ENCODE data around the gene RTN4RL1. TPM values are rescaled to one million over a fixed set of nuclear protein-coding genes. Genes with fewer than 3 reads are reported as not detected.

Gene RTN4RL1
- total RNA-seq, 1 experiment from 2014 or later: 0.22 TPM

DNA sequence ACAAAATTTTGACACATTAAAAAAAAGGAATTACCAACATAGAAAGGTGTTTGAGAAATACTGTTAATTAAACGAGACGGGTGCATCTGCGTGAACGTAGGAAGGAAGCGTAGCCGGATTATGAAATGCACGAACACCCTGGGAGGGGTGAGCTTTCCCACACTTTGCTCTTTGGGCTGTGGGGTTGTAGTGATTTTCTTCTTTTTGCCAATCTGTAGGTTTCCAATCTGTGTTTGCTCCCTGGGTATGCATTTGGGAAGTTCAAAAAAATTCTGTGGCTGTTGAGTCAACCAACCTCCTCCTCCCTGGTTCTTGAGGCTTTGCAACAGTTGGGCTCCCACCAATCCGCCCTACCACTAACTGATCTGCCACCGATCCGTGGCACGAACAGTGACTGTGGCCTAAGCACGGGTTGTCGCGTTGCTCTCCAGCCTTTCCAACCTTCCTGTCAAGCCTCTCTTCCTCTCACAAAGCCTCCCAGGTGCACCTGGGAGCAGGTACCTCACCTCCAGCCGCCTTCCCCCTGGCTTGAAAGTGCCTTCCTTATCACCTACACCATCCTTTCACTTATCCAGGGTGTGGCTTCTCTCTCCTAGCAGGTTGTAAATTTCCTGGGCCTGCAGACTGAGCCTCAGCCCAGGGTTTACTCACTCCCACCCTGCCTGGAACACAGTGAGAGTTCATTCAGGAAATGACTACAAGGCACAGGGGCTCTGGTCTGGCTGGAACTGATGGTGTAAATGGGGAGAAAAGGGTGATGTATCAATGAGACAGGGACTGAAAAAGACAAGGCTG lies 16.6 kb downstream of the RTN4RL1 start:
- WGBS (ENCODE audit: extremely low coverage, insufficient read length, low lambda C conversion rate): no CpG with 5 or more reads among the region's 15 CpGs
- no peak overlapping the region for H2AK5ac ChIP-seq (ENCODE audit: insufficient read length, low read length)

More for the DNA sequence above, 16.6 kb downstream of the RTN4RL1 start:
- Histone ChIP-seq H4K20me1 (ENCODE audit: control insufficient read depth, insufficient read depth, insufficient read length) (no peaks in the 10 kb centered on the region), H4K8ac (replicated peaks; ENCODE audit: insufficient read length, low read depth, low read length) (no peak overlapping the region), H4K5ac (ENCODE audit: insufficient read length, low read depth, low read length) (peak overlapping the region; percentile 91), H3K4me1 (ENCODE audit: insufficient read depth, low read length) (no peaks in the 10 kb centered on the region; the same call in 1 of the 2 replicates), H4K91ac (ENCODE audit: insufficient read length, low read depth, low read length) (no peak overlapping the region), H3K9me3 (ENCODE audit: control insufficient read depth, low read depth, low read length) (no peaks in the 10 kb centered on the region), H2BK120ac (ENCODE audit: low read depth, low read length, poor library complexity, severe bottlenecking) (no peak overlapping the region), H3K79me1 (ENCODE audit: insufficient read depth, low read depth, low read length, poor library complexity, severe bottlenecking) (no peaks in the 10 kb centered on the region), H3K14ac (ENCODE audit: insufficient read depth, low read length) (no peak overlapping the region), H3K27me3 (ENCODE audit: insufficient read depth, low read length) (no peaks in the 10 kb centered on the region; the same call in 1 of the 2 replicates), H3K4ac (ENCODE audit: low read depth, low read length) (no peak overlapping the region), H2BK5ac (ENCODE audit: insufficient read length, low read length) (no peak overlapping the region), H3T11ph (ENCODE audit: low read length) (no peak overlapping the region), H3K18ac (ENCODE audit: insufficient read length, low read depth, low read length) (no peak overlapping the region), H2AFZ (ENCODE audit: low read length) (no peak overlapping the region), H3K27ac (ENCODE audit: insufficient read length, low read depth, low read length) (no peak overlapping the region), H3K56ac (ENCODE audit: insufficient read length, low read depth, low read length) (no peak overlapping the region), H3K4me2 (ENCODE audit: insufficient read depth, insufficient read length, low read length) (no peak overlapping the region), H3K23me2 (ENCODE audit: insufficient read length, low read depth, low read length, poor library complexity, severe bottlenecking) (no peaks in the 10 kb centered on the region), H3K9ac (ENCODE audit: extremely low read depth, insufficient read length, low read length) (no peak overlapping the region), H3K79me2 (ENCODE audit: insufficient read depth, low read length) (no peaks in the 10 kb centered on the region), H3K23ac (ENCODE audit: insufficient read length, low read depth, low read length) (no peak overlapping the region), H2BK20ac (ENCODE audit: low read depth, low read length, poor library complexity, severe bottlenecking) (no peak overlapping the region), H2BK12ac (ENCODE audit: insufficient read length, low read depth, low read length) (no peak overlapping the region), H2BK15ac (ENCODE audit: low read depth, low read length) (no peak overlapping the region)
- DNase-seq: no peak
- no peaks in the 10 kb centered on the region; a peak in 1 of 5 replicates for H3K9me3 Mint-ChIP-seq
- H3K4me3 Mint-ChIP-seq: no peak overlapping the region
- no peaks in the 10 kb centered on the region for H3K36me3 Mint-ChIP-seq (ENCODE audit: insufficient read depth in 1 of 3, low read depth in 3 of 3)
- TF ChIP-seq, protein P1, sequence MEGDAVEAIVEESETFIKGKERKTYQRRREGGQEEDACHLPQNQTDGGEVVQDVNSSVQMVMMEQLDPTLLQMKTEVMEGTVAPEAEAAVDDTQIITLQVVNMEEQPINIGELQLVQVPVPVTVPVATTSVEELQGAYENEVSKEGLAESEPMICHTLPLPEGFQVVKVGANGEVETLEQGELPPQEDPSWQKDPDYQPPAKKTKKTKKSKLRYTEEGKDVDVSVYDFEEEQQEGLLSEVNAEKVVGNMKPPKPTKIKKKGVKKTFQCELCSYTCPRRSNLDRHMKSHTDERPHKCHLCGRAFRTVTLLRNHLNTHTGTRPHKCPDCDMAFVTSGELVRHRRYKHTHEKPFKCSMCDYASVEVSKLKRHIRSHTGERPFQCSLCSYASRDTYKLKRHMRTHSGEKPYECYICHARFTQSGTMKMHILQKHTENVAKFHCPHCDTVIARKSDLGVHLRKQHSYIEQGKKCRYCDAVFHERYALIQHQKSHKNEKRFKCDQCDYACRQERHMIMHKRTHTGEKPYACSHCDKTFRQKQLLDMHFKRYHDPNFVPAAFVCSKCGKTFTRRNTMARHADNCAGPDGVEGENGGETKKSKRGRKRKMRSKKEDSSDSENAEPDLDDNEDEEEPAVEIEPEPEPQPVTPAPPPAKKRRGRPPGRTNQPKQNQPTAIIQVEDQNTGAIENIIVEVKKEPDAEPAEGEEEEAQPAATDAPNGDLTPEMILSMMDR (conservative IDR thresholded peaks at IDR 0.05): no peak
- H3K27ac Mint-ChIP-seq: no peak overlapping the region
- peaks cover 48% of the 10 kb centered on the region for H3K27me3 Mint-ChIP-seq (ENCODE audit: low read depth)
- peaks cover 14 to 15% of the 10 kb centered on the region in 2 experiments for H3K4me1 Mint-ChIP-seq

All from H9 (cell line).